Activated CD4-positive, alpha-beta T cell treated with anti-CD3 and anti-CD28 coated beads, Interleukin-2, amount 10 ng/mL, durations not matched to agents 24 days and 14 days (primary cell): ENCODE data around the gene TUB. TPM values are rescaled to one million over a fixed set of nuclear protein-coding genes. Genes with fewer than 3 reads are reported as not detected.

Source experiments
- DNase-seq: peaks from one replicate; pipeline ENCODE4 v3.0.0; 2022
- H3K27ac Mint-ChIP-seq: one replicate; pipeline ENCODE4 v1.8.0; 2022; ENCODE audit warnings: mild to moderate bottlenecking, mixed read lengths
- H3K27me3 Mint-ChIP-seq: one replicate; pipeline ENCODE4 v1.8.0; 2022; ENCODE audit warnings: mixed read lengths
- H3K36me3 Mint-ChIP-seq: one replicate; pipeline ENCODE4 v1.8.0; 2022; ENCODE audit warnings: low read depth, mild to moderate bottlenecking, mixed read lengths
- H3K4me1 Mint-ChIP-seq: one replicate; pipeline ENCODE4 v1.8.0; 2021; ENCODE audit warnings: mixed read lengths
- H3K4me3 Mint-ChIP-seq: one replicate; pipeline ENCODE4 v1.8.0; 2022; ENCODE audit warnings: mild to moderate bottlenecking, moderate library complexity, mixed read lengths
- H3K9me3 Mint-ChIP-seq: one replicate; pipeline ENCODE4 v1.8.0; 2021; ENCODE audit warnings: mixed read lengths
- intact Hi-C: fragments of 100-400 bp; cut with micrococcal nuclease; formaldehyde crosslinking; loops from one replicate; pipeline ENCODE4 v1.15.1; 2023
- total RNA-seq: library from RNA; stranded (reverse); gene quantifications from 2 replicates; pipeline ENCODE4 v1.2.3, GENCODE V29; 2022

TUB gene
- total RNA-seq, 1 donor from 2014 or later: 0.30 TPM

- Mint-ChIP-seq H3K27me3 (no peaks in the 10 kb centered on the region), H3K4me1 (peaks cover 3% of the 10 kb centered on the region), H3K4me3 (no peak overlapping the region), H3K27ac (no peak overlapping the region), H3K9me3 (no peaks in the 10 kb centered on the region), H3K36me3 (no peaks in the 10 kb centered on the region)
- DNase-seq: no peak
- intact Hi-C loops: no loop called here
These were observed 15.6 kb downstream of the TUB start for GRCh38 chr11:8096575-8096974.

- Mint-ChIP-seq H3K4me1 (peaks cover 3% of the 10 kb centered on the region), H3K27ac (no peak overlapping the region), H3K36me3 (no peaks in the 10 kb centered on the region), H3K4me3 (no peak overlapping the region), H3K27me3 (no peaks in the 10 kb centered on the region), H3K9me3 (no peaks in the 10 kb centered on the region)
- no peak for DNase-seq
- intact Hi-C loops: no loop called here
These were observed 16.1 kb downstream of the TUB start for GRCh38 chr11:8097062-8097461.

- no peak overlapping the region for H3K27ac Mint-ChIP-seq
- no peaks in the 10 kb centered on the region for H3K27me3 Mint-ChIP-seq
- H3K36me3 Mint-ChIP-seq: no peaks in the 10 kb centered on the region
- H3K4me1 Mint-ChIP-seq: peaks cover 3% of the 10 kb centered on the region
- no peaks in the 10 kb centered on the region for H3K9me3 Mint-ChIP-seq
- H3K4me3 Mint-ChIP-seq: no peak overlapping the region
- intact Hi-C loops: no loop called here
- DNase-seq: no peak
These were observed 16.5 kb downstream of the TUB start for GRCh38 chr11:8097468-8097867.

DNA sequence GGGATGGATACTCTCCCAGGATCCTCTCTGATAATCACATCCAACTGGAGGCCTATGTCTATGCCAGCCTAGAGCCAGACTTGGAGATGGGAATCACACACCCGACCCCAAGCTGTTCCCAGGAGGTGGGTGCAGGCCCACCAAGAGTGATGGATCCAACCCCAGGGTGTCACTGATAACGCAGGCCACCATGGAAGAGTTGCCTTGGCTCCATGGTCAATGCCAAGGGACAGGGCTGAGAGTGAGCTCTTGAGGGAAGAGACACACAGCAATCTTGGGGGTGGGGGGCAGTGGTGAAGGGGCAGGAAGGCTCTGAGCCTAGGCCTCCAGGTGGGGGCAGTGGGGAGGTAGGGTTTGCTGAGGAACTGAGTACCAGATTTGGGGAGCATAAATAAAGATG, 16.9 kb downstream of the TUB start:
- Mint-ChIP-seq H3K9me3 (no peaks in the 10 kb centered on the region), H3K4me1 (no peaks in the 10 kb centered on the region), H3K36me3 (no peaks in the 10 kb centered on the region), H3K27me3 (no peaks in the 10 kb centered on the region), H3K27ac (no peak overlapping the region), H3K4me3 (no peak overlapping the region)
- intact Hi-C loops: no loop called here
- DNase-seq: no peak

- Mint-ChIP-seq H3K36me3 (no peaks in the 10 kb centered on the region), H3K27ac (no peak overlapping the region)
- intact Hi-C loops: no loop called here
These were observed 17.4 kb downstream of the TUB start for GRCh38 chr11:8098361-8098760.

DNA sequence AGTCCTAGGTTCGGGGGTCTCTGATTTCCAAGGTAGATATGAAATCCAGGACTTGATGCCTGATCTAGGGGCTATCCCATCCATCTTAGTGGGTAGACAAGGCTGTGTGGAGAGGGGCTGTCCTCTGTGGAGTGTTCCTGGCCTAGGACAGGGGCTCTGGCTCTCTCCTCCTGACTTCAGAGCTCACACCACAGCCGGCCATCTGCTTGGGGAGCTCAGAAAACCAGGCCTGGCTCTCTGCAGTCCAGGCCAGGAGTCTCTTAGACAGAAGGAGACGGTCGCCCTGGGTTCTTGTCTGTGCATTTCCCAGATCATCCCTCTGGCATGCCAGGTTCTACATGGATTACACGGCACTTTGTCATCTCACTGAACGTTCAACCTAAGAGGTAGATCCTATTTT, 17.9 kb downstream of the TUB start:
- Mint-ChIP-seq H3K4me3 (no peak overlapping the region), H3K27ac (no peak overlapping the region), H3K27me3 (no peaks in the 10 kb centered on the region), H3K9me3 (no peaks in the 10 kb centered on the region), H3K36me3 (no peaks in the 10 kb centered on the region), H3K4me1 (no peaks in the 10 kb centered on the region)
- DNase-seq: no peak
- intact Hi-C loops: loop anchor here (1.0 kb wide), 3 partner anchors 66 to 207 kb away; no protein-coding TSS in a partner anchor

More at GRCh38 chr11:8098361-8098760, 17.4 kb downstream of the TUB start:
- H3K4me1 Mint-ChIP-seq: no peaks in the 10 kb centered on the region
- H3K4me3 Mint-ChIP-seq: no peak overlapping the region
- H3K9me3 Mint-ChIP-seq: no peaks in the 10 kb centered on the region
- DNase-seq: no peak
- no peaks in the 10 kb centered on the region for H3K27me3 Mint-ChIP-seq

DNA sequence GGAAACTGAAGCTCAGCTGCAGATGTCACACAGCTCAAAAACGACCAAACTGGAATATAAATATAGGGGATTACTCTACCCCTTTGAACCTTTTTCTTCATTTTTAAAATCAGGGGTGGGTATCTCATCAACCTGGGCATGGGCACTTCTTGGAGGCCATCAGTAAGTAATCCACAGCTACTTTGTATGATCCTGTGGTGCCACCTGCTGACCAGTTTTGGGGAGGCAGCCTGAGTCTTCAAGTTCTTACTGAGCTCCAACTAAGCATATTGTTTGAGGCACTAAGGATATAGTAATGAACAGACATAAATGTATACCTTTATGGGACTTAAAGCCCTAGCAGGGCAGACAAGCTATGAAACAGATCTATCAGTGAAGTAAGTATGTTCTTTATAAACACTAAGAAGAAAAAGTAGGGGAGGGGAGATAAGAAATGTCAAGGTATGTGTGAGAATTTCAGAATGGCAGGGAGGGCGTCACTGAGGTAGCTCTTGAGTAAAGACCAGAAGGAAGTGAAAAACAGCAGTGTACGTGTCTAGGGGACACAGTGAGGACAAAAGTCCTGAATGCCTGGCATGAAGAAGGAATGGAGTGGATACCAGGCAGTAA, 18.4 kb downstream of the TUB start:
- intact Hi-C loops: loop anchor here (1.0 kb wide), 3 partner anchors 66 to 207 kb away; no protein-coding TSS in a partner anchor
- no peaks in the 10 kb centered on the region for H3K27me3 Mint-ChIP-seq
- DNase-seq: peak; percentile 91
- no peaks in the 10 kb centered on the region for H3K9me3 Mint-ChIP-seq
- H3K4me1 Mint-ChIP-seq: no peaks in the 10 kb centered on the region
- H3K36me3 Mint-ChIP-seq: no peaks in the 10 kb centered on the region
- no peak overlapping the region for H3K27ac Mint-ChIP-seq
- H3K4me3 Mint-ChIP-seq: no peak overlapping the region

GRCh38 chr11:8100158-8100557, 19.1 kb downstream of the TUB start:
- DNase-seq: no peak
- H3K9me3 Mint-ChIP-seq: no peaks in the 10 kb centered on the region
- H3K4me3 Mint-ChIP-seq: no peak overlapping the region
- H3K27me3 Mint-ChIP-seq: no peaks in the 10 kb centered on the region
- H3K27ac Mint-ChIP-seq: no peak overlapping the region
- H3K4me1 Mint-ChIP-seq: no peaks in the 10 kb centered on the region
- H3K36me3 Mint-ChIP-seq: no peaks in the 10 kb centered on the region
- intact Hi-C loops: no loop called here

DNA sequence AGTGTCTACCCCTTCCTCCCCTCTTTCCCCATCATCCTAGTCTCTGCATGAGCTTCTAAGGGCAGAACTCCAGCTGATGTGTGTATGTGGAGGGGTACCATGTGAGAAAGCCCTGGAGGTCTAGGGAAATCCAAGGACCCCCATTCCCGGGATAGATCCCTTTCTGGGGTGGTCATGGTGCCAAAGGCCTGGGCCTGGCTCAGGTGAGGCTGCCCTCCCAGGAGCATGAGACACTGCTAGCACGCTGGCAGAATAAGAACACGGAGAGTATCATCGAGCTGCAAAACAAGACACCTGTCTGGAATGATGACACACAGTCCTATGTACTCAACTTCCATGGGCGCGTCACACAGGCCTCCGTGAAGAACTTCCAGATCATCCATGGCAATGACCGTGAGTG, 19.6 kb downstream of the TUB start:
- H3K27ac Mint-ChIP-seq: no peak overlapping the region
- DNase-seq: no peak
- H3K27me3 Mint-ChIP-seq: no peaks in the 10 kb centered on the region
- intact Hi-C loops: no loop called here
- no peak overlapping the region for H3K4me3 Mint-ChIP-seq
- H3K4me1 Mint-ChIP-seq: no peaks in the 10 kb centered on the region
- H3K36me3 Mint-ChIP-seq: no peaks in the 10 kb centered on the region
- no peaks in the 10 kb centered on the region for H3K9me3 Mint-ChIP-seq

GRCh38 chr11:8101421-8101820, 20.4 kb downstream of the TUB start:
- no peak overlapping the region for H3K4me3 Mint-ChIP-seq
- intact Hi-C loops: no loop called here
- H3K36me3 Mint-ChIP-seq: no peaks in the 10 kb centered on the region
- H3K4me1 Mint-ChIP-seq: no peaks in the 10 kb centered on the region
- H3K9me3 Mint-ChIP-seq: no peaks in the 10 kb centered on the region
- H3K27ac Mint-ChIP-seq: no peak overlapping the region
- H3K27me3 Mint-ChIP-seq: no peaks in the 10 kb centered on the region
- DNase-seq: no peak

- Mint-ChIP-seq H3K4me1 (no peaks in the 10 kb centered on the region), H3K9me3 (no peaks in the 10 kb centered on the region), H3K27me3 (no peaks in the 10 kb centered on the region), H3K4me3 (no peak overlapping the region), H3K36me3 (no peaks in the 10 kb centered on the region), H3K27ac (no peak overlapping the region)
- DNase-seq: no peak
- intact Hi-C loops: no loop called here
These were observed 21.4 kb downstream of the TUB start for GRCh38 chr11:8102296-8102915.

- Mint-ChIP-seq H3K9me3 (no peaks in the 10 kb centered on the region), H3K27me3 (no peaks in the 10 kb centered on the region), H3K27ac (no peak overlapping the region), H3K4me3 (no peak overlapping the region), H3K36me3 (no peaks in the 10 kb centered on the region), H3K4me1 (no peaks in the 10 kb centered on the region)
- intact Hi-C loops: no loop called here
- no peak for DNase-seq
These were observed 22.0 kb downstream of the TUB start for GRCh38 chr11:8102965-8103364.

DNA sequence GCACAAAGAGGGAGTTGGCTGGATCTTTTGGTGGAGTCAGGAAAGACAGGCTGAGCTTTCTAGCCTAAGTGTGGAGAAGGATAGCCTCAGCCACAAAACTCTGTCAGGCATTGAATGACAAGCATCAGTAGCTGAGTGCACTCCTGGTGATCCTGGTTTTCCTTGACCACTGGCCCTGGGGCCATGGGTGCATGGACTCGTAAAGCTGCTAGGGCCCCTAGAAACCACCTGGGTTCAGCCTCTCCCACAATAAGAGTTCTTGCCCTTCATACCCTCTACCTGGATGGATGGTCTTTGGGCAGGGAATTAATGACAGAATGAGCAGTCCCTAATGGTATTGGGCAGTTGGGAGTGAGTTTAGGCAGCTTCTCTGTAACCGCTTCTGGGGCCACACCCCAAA, 22.9 kb downstream of the TUB start:
- Mint-ChIP-seq H3K9me3 (no peaks in the 10 kb centered on the region), H3K36me3 (no peaks in the 10 kb centered on the region), H3K27me3 (no peaks in the 10 kb centered on the region), H3K4me1 (no peaks in the 10 kb centered on the region), H3K4me3 (no peak overlapping the region), H3K27ac (no peak overlapping the region)
- intact Hi-C loops: no loop called here
- no peak for DNase-seq

DNA sequence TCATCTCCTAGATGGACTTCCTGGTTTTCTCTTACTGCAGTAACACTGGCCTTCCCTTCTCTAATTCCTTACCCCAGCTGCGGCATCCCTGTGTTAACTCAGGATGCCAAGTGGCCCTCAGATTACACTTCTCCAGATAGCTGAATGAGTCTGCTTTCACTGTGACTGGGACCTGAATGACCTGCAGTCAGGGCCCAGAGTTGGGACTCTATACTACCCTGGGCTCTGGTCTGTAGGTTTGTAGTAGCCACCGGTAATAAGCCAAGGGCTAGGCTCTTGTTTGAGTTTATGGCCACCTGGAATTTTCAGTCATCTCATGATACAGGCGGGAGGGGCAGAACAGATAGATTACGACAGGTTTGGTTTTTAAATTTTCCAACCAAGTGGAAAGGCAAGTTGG, 24.1 kb downstream of the TUB start:
- intact Hi-C loops: no loop called here
- Mint-ChIP-seq H3K36me3 (no peaks in the 10 kb centered on the region), H3K27me3 (no peaks in the 10 kb centered on the region), H3K4me1 (no peaks in the 10 kb centered on the region), H3K4me3 (no peak overlapping the region), H3K9me3 (no peaks in the 10 kb centered on the region), H3K27ac (no peak overlapping the region)
- no peak for DNase-seq

GRCh38 chr11:8105666-8106065, 24.7 kb downstream of the TUB start:
- H3K9me3 Mint-ChIP-seq: no peaks in the 10 kb centered on the region
- H3K4me1 Mint-ChIP-seq: no peaks in the 10 kb centered on the region
- H3K27ac Mint-ChIP-seq: no peak overlapping the region
- H3K4me3 Mint-ChIP-seq: no peak overlapping the region
- DNase-seq: no peak
- intact Hi-C loops: no loop called here
- no peaks in the 10 kb centered on the region for H3K27me3 Mint-ChIP-seq
- H3K36me3 Mint-ChIP-seq: no peaks in the 10 kb centered on the region
